Stimulated activated CD8-positive, alpha-beta memory T cell treated with anti-CD3 and anti-CD28 coated beads, Interleukin-4, amount 100 ng/mL, for 1 hour (primary cell): Measurements from ENCODE around the gene ZBTB12.
"Not testable (repeated sequence)": the region's sequence is repeated elsewhere in the genome, so short reads cannot be mapped to it uniquely, and the experiment has no call there.

ENCODE experiments used
- DNase-seq, 2 donors: peaks; one replicate each; pipeline ENCODE4 v3.0.0-alpha.2; 2020; ENCODE audit warnings: low read depth in 2 of 2, low spot score in 1 of 2

ZBTB12 gene

DNA sequence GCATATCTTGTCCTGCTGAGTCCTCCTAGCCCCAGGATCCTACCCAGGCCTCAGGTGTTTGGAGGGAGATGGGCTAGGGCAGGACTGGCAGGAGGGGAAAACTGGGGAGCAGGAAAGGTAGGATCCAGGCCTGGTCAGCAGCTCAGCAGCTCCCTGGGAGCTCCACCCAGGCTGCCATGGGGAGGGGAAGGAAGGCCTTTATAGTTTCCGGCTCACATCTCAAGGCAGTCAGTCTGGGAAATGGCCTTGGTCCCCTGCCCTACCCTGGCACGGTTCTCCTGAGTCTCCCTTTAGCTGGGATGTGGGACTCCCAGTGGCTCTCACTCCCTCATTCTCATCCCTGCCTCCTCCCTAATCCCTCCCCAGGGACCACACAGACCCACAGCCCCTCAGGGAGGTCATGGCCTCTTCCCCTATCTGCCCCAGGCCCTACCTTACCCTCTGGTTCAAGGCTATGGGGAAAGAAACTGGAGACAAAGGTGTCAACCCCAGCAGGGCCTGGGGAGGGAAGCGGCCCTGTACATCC is 24.7 kb downstream of the ZBTB12 start:
- DNase-seq = no peak

DNA sequence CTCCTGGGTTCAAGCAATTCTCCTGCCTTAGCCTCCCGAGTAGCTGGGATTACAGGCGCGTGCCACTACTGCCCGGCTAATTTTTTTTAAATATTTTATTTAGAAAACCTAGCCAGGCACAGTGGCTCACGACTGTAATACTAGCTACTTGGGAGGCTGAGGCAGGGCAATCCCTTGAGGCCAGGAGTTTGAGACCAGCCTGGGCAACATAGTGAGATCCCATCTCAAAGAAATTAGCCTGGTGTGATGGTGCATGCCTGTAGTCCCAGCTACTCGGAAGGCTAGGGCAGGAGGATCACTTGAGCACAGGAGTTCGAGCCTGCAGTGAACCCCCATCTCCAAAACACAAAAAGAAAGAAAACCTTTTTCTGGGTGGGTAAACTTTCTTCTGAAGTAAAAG is 25.5 kb downstream of the ZBTB12 start:
- DNase-seq = no peak

DNA sequence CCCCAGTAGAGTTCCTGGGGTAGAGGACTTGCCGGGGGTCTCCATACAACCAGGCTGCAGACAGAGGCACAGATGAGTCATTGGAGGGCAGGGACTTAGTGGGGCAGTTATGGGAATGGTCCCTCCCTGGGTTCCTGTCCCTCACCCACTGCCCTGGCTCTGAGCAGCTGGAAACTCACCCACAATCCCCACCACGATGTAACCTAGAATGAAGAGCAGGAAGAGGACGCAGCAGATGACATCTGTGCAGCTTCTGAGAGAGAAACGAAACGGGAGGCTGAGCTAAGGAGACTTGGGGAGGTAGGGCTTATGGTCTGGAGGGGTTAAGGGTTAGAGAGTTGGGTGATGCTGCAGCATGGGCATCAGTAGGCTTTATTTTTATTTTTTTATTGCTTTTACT is 26.0 kb downstream of the ZBTB12 start:
- no peak for DNase-seq

DNA sequence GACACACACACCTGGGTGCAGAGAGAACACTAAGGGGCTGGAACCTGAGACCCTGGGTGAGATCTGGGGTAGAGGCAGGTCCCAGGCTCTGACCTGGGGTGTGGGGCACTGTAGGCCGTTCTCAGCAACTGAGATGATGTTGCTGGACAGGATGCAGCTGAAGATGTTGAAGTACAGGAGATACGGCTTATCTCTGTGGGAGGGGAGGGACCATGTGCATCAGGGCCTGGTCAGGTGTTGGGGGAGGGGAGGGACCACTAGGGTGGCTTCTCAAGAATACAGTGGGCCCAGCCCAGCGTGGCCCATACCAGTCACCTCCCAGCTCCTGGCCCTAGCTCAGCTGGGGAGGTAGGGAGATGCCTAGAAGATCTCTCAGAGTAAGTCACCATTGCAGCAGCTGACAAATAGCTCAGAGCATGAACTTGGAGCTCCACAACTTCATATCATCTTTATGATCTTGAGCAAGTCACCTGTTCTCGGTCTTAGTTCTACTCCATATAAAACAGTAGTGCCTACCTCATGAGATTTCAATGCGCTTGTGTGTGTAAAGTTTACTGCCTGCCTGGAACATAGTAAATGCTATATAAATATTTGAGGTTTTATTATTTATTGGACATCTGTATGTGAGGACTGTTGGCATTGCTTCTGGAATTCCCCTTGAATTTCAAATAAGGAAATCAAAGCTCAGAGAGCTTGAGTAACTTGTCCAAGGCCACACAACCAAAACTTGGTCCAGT is 26.9 kb downstream of the ZBTB12 start:
- no peak for DNase-seq

DNA sequence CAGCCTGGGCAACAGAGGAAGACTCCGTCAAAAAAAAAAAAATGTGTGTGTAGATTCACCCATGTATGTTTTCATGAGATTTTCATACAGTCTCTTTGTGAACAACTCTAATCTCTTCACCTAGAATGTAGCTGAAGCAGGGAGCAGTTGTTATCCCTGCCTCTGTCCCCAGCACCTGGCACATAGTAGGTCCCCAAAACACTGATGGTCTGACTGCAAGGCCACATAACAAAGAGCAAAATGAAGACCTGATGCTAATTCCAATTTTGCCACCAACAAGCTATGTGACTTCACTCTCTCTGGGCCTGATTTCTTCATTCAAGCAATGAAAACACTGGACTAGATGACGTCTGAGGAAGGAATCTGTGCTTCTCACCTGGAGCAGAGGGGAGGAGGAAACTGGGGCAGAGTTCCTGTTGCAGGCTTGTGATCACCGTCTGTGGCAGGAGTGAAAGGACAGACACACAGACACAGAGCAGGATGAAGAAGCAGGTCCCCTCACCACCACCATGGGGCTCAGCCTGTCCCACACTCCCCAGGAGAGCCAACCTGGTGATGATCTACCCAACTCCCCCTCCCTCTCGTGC is 27.7 kb downstream of the ZBTB12 start:
- DNase-seq = no peak

DNA sequence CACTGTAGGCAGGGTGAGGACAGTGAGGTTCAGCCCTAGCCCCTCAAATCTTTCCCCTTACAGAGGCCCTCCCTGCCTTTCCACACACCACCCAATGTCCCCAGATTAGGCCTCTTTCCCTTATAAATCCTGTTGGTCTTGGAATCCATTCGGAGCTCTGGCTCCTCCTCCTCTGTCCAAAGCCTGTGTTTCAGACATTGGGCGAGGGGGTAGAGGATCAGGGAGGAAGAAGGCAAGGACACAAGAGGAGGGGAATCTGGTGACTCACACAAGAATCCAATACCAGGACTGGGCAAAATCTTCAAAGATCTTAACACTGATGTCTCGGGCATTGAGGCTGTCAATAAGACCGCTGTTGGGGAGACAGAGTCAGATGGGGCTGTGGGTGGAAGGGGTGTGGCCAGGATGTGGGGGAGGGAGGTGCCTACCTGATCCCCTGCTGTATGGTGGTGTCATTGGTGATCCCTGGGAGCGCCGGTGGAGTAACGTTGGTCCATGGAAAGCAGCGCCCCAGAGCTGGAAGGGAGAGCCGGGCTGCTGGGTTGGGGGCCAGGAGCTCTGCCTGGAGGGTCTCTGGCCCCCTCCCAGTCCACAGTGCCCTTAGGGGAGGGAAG is 30.7 kb downstream of the ZBTB12 start:
- no peak for DNase-seq

DNA sequence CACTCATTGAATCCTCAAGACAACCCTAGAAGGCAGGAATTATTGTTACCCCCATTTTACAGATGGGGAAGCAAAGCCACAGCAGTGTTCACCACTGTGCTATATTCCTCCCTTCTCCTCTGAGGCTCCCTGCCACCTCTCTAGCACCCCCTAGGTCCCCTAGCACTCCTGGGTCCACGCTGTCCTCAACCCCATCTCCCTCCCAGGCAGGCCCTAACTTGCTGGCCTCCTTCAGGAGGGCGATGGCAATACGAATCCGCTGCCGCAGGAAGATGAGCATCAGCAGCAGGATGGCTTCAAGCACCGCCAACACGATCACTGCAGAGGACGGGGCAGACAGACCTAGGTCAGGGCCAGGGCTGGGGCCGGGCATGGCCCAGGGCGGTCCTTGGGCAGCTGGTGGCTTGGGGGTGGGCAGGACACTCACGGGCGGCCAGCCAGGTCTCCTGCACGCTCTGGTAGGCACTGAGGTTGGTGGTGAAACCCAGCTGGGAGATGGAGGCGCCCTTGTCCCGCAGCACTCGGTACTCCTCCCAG is 31.4 kb downstream of the ZBTB12 start:
- no peak for DNase-seq

DNA sequence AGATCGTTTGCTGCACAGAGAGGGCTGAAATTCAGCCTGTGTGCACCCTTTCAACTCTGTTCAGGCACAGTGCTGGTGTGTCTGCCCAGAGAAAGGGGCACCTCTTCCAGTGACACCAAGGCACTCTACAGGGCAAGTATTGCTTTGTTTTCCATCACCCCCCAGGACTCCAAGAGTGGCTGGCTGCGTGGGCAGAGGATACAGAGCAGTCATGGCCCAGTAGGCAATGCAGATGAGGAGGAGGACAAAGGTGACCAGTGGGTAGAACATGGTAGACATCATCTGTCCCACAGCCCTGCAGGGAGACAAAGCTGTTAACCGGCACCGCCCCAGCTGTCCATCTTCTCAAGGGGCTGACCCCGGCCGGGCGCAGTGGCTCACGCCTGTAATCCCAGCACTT is 32.5 kb downstream of the ZBTB12 start:
- no peak for DNase-seq

DNA sequence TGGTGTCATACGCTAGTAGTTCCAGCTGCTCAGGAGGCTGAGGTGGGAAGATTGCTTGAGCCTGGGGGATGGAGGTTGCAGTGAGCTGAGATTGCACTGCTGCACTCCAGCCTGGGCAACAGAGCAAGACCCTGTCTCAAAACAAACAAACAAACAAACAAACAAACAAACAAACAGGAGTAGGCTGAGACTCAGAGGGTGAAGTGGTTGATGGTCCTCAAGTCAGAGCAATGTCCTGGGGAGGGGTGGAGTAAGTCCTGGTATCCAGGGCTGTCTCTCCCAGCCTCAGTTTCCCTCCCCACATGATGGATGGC is 33.3 kb downstream of the ZBTB12 start:
- DNase-seq = not testable (repeated sequence)

DNA sequence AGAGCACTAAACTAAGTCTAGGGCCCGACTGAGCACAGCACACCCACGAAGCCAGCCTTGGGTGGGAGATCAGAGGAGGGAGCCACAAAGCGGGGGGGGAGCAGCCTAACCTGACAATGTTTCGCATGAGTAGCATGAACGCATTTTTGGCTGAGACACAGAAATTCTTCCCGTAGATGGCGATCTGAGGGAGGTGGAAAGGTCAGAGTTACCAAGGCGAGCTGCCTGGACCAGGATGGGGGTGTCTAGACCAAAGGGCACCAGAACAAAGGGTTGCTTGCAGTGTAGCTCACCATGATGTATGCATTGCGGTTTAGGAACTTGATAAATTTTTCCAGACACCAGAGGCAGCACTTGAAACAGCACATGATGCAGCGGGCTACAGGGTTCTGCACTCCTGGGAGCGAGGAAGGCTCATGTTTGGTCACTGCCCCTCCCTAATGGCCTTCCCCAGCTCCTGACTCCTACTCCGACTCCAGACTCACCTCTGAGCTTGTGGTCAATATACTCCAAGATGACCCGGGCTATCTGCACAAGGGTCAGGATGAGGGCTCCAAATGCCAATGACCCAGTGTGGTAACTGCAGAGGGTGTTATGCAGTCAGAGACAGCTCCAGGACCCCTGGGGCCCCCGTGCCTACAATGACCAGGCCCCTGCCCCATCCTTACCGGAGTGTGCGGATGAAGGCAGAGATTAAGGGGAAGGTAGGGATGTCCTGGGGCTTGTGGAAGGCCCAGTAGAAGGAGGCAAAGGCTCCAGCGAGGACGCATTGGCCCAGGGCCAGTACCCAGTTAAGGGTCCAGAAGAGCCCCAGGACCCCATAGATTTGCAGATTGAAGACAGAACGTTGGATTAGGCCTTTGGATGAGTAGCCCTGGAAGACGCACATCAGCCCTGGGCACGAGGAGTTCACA is 36.4 kb downstream of the ZBTB12 start:
- no peak for DNase-seq

DNA sequence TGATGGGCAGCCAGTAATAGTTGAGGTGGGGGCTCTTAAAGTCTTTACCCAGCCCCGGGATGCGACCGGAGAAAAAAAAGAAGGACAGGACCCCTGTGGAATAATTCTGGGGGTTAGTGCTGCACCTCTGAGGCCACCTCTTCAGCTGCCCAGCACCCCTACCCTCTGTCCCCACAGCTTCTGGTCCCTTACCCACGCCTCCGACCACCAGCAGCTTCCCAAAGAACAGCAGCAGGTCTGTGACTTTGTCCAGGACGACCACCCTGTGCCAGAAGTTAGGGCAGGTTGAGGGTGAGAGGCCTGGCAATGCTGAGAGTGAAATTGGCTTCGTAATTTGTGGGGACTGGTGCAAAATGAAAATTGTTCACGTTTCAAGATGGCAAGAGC is 37.1 kb downstream of the ZBTB12 start:
- DNase-seq = no peak

DNA sequence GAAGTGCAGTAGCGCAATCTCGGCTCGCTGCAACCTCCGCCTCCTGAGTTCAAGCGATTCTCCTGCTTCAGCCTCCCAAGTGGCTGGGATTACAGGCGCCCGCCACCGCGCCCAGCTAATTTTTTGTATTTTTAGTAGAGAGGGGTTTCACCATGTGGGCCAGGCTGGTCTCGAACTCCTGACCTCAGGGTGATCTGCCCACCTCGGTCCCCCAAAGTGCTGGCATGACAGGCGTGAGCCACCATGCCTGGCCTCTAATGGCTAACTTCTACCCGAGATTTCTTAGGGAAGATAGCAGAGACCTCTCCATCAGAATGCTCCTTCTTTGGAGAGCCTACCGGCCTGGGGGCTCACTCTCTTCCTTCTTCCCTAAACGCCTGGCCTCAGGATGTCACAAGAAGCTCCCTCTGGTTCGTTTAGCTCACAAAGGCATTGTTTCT is 37.7 kb downstream of the ZBTB12 start:
- not testable (repeated sequence) for DNase-seq

DNA sequence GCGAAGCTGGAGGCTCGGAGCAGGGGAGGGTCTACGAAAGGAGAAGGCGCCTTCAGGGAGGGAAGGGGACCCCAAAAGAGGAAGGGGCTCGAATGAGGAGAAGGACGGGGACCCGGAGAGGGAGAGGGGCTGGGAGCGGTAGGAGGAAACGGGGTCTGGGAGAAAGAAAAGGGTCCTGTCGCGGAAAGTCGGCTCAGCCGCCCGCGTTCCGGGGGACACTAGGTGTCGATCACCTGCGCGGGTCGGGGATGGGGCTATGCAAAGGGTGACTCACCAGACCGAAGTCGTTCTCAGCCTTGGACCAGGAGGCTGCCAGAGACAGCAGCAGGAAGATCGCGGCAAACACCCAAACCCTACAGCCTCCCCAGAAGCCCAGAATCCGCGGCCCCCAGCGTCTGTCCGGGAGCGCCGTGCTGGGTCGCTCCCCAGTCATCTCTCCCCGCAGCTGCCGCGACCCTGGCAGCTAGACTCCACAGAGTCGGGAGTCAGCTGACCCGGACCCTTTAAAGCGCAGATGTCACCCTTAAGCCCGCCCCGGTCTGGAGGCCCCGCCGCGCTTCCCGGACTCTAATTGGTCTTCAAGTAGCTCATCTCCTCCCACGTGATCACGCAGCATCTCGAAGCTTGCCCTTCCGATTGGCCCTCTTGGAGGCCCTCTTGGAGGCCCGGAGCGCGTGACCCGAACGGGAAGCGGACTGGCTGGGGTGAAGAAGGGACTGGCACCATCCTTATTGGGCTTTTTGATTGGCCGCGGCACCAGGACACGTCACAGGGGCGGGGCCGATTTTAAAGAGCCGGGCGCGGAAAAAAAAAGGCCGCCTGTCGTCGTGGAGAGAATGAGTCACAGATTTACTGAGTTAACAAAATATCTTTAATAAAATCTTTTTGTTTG is 39.3 kb downstream of the ZBTB12 start, which contains the start of gene NEU1:
Gene NEU1, minus strand, starts transcription at position 478 of the 892 bp plus-strand sequence. Its CDS starts 45 bp downstream, at position 433.
- DNase-seq = peak; percentile 90 to 99

DNA sequence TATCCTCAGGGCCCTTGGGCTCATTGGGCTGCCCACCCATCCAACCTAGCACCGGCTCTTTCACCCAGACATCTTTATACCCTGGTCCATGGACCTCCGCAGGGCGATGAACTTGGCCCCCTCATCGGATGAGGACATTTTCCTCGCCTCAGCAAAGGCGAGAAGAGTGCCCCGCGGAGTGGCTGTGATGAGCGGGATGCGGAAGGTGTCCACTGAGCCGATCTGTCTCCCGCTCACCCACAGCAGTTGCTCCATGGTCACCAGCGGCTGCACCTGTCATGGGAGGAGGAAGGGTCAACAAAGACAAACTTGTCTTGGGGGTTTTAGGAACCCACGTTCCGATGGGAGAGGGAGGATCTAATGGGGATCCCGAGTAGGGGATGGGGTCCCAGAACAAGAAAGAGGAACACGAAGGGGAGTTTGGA is 40.0 kb downstream of the ZBTB12 start:
- DNase-seq = no peak

DNA sequence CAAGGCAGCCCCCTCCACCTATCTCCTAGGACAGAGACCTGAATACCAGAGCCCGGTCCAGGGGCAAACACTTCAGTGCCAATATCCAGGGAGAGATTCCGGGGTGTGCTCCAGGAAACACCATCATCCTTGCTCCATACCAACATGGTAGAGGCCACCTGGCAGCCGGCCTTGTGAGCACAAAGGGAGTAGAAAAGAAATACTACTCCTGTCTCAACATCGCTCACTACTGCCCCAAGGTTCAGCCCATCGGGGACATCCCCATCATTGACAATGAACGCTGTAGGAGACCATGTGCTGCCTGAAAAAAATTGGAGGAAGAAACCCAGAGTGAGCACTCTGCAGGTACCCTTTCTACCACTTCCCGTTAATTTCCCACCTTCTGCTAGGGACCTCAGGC is 40.7 kb downstream of the ZBTB12 start:
- no peak for DNase-seq

DNA sequence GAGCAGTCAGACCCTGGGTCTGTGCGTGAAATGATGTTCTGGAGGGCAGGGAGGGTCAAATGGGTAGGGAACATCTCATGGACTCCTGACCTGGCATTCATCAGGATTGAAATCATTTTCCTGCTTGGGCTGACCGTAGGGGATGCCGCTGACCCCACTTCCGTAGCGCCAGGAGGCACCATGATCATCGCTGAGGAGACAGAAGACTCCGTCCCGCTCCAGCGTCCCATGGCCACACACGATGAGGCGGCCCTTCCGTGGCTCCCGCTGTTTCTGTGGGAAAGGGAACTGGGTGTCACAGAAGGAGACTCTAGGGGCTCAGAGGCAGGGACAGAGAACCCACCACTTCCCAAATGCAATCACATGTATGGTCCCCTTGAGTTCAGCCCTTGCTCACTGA is 41.5 kb downstream of the ZBTB12 start:
- no peak for DNase-seq

DNA sequence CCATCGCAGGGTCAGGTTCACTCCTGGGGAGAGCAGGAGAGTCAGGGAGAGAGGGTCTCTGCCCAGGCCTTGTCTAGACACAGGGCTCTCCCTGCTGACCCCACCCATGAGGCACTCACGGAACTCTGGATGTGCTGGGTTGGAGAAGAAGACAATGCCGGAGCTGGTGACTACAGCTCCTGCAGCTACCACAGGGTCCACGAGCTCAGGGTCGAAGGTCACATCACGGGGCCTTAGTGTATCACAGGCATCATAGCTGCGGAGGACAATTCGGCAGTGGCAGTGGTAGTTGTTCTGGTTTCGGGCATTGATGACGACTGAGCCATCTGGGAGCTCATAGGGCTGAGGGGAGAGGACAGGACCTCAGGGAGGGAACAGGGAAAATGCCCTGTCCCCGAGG is 42.0 kb downstream of the ZBTB12 start:
- no peak for DNase-seq

DNA sequence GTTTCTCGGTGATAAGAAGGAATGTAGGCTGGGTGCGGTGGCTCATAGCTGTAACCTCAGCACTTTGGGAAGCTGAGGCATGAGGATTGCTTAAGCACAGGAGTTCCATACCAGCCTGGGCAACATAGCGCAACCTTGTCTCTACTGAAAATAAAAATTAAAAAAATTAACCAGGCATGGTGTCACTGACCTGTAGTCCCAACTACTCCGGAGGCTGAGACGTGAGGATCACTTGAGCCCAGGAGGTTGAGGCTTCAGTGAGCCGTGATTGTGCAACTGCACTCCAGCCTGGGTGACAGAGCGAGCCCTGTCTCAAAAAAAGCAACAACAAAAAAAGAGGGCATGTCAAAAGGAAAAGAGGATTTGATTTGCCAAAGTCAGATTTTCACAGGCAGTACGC is 43.2 kb downstream of the ZBTB12 start:
- DNase-seq = no peak

DNA sequence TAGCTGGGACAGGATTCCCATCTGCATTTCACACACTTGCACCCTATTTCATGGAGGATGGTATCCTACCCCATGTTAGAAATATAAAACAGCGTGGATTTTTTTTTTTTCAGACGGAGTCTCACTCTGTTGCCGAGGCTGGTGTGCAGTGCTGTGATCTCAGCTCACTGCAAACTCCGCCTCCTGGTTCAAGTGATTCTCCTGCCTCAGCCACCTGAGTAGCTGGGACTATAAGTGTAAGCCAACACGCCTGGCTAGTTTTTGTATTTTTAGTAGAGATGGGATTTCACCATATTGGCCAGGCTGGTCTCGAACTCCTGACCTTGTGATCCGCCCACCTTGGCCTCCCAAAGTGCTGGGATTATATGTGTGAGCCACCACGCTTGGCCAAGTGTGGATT is 44.1 kb downstream of the ZBTB12 start:
- DNase-seq = not testable (repeated sequence)
